ENCODE data around the gene ABHD16B. TPM values are rescaled to one million over a fixed set of nuclear protein-coding genes. Genes with fewer than 3 reads are reported as not detected.
"Not testable (repeated sequence)": the region's sequence is repeated elsewhere in the genome, so short reads cannot be mapped to it uniquely, and the experiment has no call there.

Gene ABHD16B
- total RNA-seq, 3 donors from 2014 or later (not counting 1 experiment from before 2014, with no cell fraction given), result not detected

DNA sequence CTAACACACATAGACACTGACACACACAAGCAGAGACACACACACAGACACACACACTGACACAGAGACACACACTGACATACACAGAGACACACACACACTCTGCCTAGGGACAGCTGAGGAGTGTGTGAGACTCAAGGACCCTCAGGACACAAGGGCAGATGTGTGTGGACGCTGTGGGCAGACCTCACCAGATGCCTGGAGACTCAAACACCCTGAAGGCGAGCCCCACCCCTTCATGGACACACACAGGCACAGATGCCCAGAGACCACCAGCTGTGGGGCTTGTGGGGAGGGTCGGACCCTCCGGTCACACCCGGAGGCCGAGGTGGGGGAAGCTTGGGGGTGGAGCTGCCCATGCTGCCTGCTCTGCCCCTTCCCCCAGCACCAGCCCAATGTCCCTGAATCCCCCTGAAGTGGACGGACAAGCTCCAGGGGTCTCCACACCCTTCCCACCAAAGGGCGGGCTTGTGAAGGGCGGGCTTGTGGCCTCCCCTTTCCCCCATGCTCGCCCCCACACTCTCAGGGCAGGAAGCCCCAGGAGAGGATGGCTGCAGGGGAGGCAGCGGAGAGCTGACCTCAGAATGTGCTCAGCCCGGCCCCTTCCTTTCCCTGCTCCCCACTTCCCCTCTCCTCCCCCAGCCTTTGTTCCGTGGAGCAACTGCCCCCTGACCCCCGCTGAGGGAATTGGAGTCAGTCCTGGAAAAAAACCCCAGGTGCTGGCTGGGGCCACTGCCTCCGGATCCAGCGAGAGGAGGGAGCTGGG, 13.9 kb upstream of the ABHD16B start:
- peaks cover 8 to 24% of the 10 kb centered on the region in 2 donors for H3K27me3 Mint-ChIP-seq (ENCODE audit: low read depth in 2 of 2)
- H3K4me1 Mint-ChIP-seq, result no peaks in the 10 kb centered on the region
- H3K4me1 ChIP-seq (ENCODE audit: control insufficient read depth, insufficient read depth, low read length), result peaks cover 60% of the 10 kb centered on the region
- H3K27ac ChIP-seq (ENCODE audit: low read length), result no peak overlapping the region
- H3K27ac Mint-ChIP-seq, result no peak overlapping the region
- intact Hi-C loops (cut with micrococcal nuclease), result no loop called here
- no peaks in the 10 kb centered on the region for H3K36me3 ChIP-seq (ENCODE audit: control insufficient read depth, insufficient read depth, low read length)
- 10% methylated on average over 10 of the region's 16 CpGs for WGBS (ENCODE audit: insufficient coverage)
- peak in 1 of 3 donors; percentile 24 for ATAC-seq
- H3K27me3 ChIP-seq (ENCODE audit: control insufficient read depth, insufficient read depth, low read length), result peaks cover 24% of the 10 kb centered on the region
- H3K36me3 Mint-ChIP-seq, result no peaks in the 10 kb centered on the region
- no peaks in the 10 kb centered on the region for H3K9me3 Mint-ChIP-seq
- TF ChIP-seq CTCF (IDR thresholded peaks at IDR 0.05), result no peak
- DNase-seq, result no peak
- no peaks in the 10 kb centered on the region for H3K9me3 ChIP-seq (ENCODE audit: control insufficient read depth, insufficient read depth, low read length)
- H3K4me3 Mint-ChIP-seq, result no peak overlapping the region
- no peak overlapping the region for H3K4me3 ChIP-seq (ENCODE audit: low read length)

GRCh38 chr20:63848003-63848911, 13.0 kb upstream of the ABHD16B start:
- no peak overlapping the region for H3K4me3 Mint-ChIP-seq
- Histone ChIP-seq H3K4me3 (ENCODE audit: low read length) (no peak overlapping the region), H3K27me3 (ENCODE audit: control insufficient read depth, insufficient read depth, low read length) (peaks cover 24% of the 10 kb centered on the region), H3K36me3 (ENCODE audit: control insufficient read depth, insufficient read depth, low read length) (no peaks in the 10 kb centered on the region), H3K27ac (ENCODE audit: low read length) (no peak overlapping the region), H3K4me1 (ENCODE audit: control insufficient read depth, insufficient read depth, low read length) (peaks cover 60% of the 10 kb centered on the region), H3K9me3 (ENCODE audit: control insufficient read depth, insufficient read depth, low read length) (no peaks in the 10 kb centered on the region)
- peaks cover 8 to 22% of the 10 kb centered on the region in 2 donors for H3K27me3 Mint-ChIP-seq (ENCODE audit: low read depth in 2 of 2)
- 77% methylated on average over 28 of the region's 28 CpGs for WGBS (ENCODE audit: insufficient coverage)
- TF ChIP-seq CTCF (IDR thresholded peaks at IDR 0.05), result no peak
- intact Hi-C loops (cut with micrococcal nuclease), result no loop called here
- DNase-seq, result no peak
- H3K27ac Mint-ChIP-seq, result no peak overlapping the region
- H3K4me1 Mint-ChIP-seq, result no peaks in the 10 kb centered on the region
- no peak for ATAC-seq
- H3K36me3 Mint-ChIP-seq, result no peaks in the 10 kb centered on the region
- no peaks in the 10 kb centered on the region for H3K9me3 Mint-ChIP-seq

- no peak overlapping the region for H3K27ac Mint-ChIP-seq
- peaks cover 66% of the 10 kb centered on the region for H3K4me1 ChIP-seq (ENCODE audit: control insufficient read depth, insufficient read depth, low read length)
- 48% methylated on average over 24 of the region's 27 CpGs for WGBS (ENCODE audit: insufficient coverage)
- no peak for DNase-seq
- no peak overlapping the region for H3K4me3 Mint-ChIP-seq
- H3K9me3 Mint-ChIP-seq, result no peaks in the 10 kb centered on the region
- H3K9me3 ChIP-seq (ENCODE audit: control insufficient read depth, insufficient read depth, low read length), result no peaks in the 10 kb centered on the region
- peaks cover 0 to 6% of the 10 kb centered on the region in 2 donors for H3K4me1 Mint-ChIP-seq
- intact Hi-C loops (cut with micrococcal nuclease), result no loop called here
- no peak for TF ChIP-seq CTCF (IDR thresholded peaks at IDR 0.05)
- peak; percentile 30 to 31 (median 30) for ATAC-seq
- H3K27me3 ChIP-seq (ENCODE audit: control insufficient read depth, insufficient read depth, low read length), result peaks cover 21% of the 10 kb centered on the region
- H3K27me3 Mint-ChIP-seq (ENCODE audit: low read depth in 2 of 2), result peaks cover 8 to 15% of the 10 kb centered on the region in 2 donors
- H3K36me3 ChIP-seq (ENCODE audit: control insufficient read depth, insufficient read depth, low read length), result no peaks in the 10 kb centered on the region
- no peak overlapping the region for H3K4me3 ChIP-seq (ENCODE audit: low read length)
- no peaks in the 10 kb centered on the region for H3K36me3 Mint-ChIP-seq
- H3K27ac ChIP-seq (ENCODE audit: low read length), result no peak overlapping the region
Measured at GRCh38 chr20:63850689-63851547, 10.4 kb upstream of the ABHD16B start.

- intact Hi-C loops (cut with micrococcal nuclease); H3K4me3 Mint-ChIP-seq; H3K36me3 Mint-ChIP-seq; ATAC-seq; H3K36me3 ChIP-seq (ENCODE audit: control insufficient read depth, insufficient read depth, low read length); H3K27ac ChIP-seq (ENCODE audit: low read length); H3K9me3 ChIP-seq (ENCODE audit: control insufficient read depth, insufficient read depth, low read length); H3K4me1 Mint-ChIP-seq; H3K9me3 Mint-ChIP-seq; DNase-seq; H3K4me3 ChIP-seq (ENCODE audit: low read length); H3K27ac Mint-ChIP-seq: not testable (repeated sequence)
- Histone ChIP-seq H3K27me3 (ENCODE audit: control insufficient read depth, insufficient read depth, low read length) (peaks cover 16% of the 10 kb centered on the region), H3K4me1 (ENCODE audit: control insufficient read depth, insufficient read depth, low read length) (peaks cover 62% of the 10 kb centered on the region)
- peaks cover 8 to 12% of the 10 kb centered on the region in 2 donors for H3K27me3 Mint-ChIP-seq (ENCODE audit: low read depth in 2 of 2)
- WGBS (ENCODE audit: insufficient coverage), result 83% methylated on average over 14 of the region's 14 CpGs
Measured at GRCh38 chr20:63851548-63851943, 9.8 kb upstream of the ABHD16B start.

DNA sequence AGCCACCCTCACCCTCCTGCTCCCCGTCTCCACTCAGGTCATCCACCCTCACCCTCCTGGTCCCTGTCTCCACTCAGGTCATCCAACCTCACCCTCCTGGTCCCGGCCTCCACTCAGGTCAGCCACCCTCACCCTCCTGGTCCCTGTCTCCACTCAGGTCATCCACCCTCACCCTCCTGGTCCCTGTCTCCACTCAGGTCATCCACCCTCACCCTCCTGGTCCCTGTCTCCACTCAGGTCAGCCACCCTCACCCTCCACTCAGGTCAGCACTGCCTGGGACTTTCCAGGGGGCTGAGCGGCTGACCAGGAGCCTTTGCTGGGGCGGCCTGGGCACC, 7.6 kb upstream of the ABHD16B start:
- H3K9me3 Mint-ChIP-seq; ATAC-seq; H3K27ac Mint-ChIP-seq; H3K9me3 ChIP-seq (ENCODE audit: control insufficient read depth, insufficient read depth, low read length); H3K27me3 ChIP-seq (ENCODE audit: control insufficient read depth, insufficient read depth, low read length); H3K4me3 Mint-ChIP-seq; H3K36me3 ChIP-seq (ENCODE audit: control insufficient read depth, insufficient read depth, low read length); H3K4me3 ChIP-seq (ENCODE audit: low read length); DNase-seq; intact Hi-C loops (cut with micrococcal nuclease); H3K36me3 Mint-ChIP-seq: not testable (repeated sequence)
- Mint-ChIP-seq H3K4me1 (peaks cover 0 to 16% of the 10 kb centered on the region in 2 donors), H3K27me3 (ENCODE audit: low read depth in 2 of 2) (peaks cover 8 to 12% of the 10 kb centered on the region in 2 donors)
- peaks cover 56% of the 10 kb centered on the region for H3K4me1 ChIP-seq (ENCODE audit: control insufficient read depth, insufficient read depth, low read length)
- WGBS (ENCODE audit: insufficient coverage), result 54% methylated on average over 4 of the region's 4 CpGs
- H3K27ac ChIP-seq (ENCODE audit: low read length), result peak overlapping the region; percentile 45
